ENCODE measurements around the gene TNC. TPM values are rescaled to one million over a fixed set of nuclear protein-coding genes. Genes with fewer than 3 reads are reported as not detected.
A peak's percentile ranks its signal among the peaks of the same experiment; 100 is the strongest.

Gene TNC
- total and polyA plus RNA-seq, 2 of the 4 experiments (the other 2 are of a cell fraction), result 192 to 253 TPM

DNA sequence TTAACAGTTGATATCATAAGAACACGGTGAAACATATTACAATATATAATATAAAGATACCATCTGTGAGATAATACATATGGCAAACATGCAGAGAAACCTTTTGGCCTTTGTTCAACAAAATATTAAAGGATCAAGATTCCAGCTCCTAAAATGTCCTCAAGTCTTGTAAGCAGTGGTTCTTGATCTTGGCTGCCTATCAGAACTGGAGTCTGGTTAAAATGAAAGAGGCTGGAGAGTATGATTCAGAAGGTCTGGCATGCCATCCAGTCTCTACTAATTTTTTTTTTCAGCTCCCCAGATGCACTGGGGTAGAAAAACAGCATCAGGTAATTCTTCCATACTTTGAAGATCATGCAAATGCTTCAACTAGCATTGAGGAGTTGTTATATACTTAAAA lies 83.2 kb downstream of the TNC start:
- CTCF ChIA-PET, result interaction anchor here (1.3 kb wide), 1 partner anchor 11 kb away, joined by 4 read pairs; no protein-coding TSS in a partner anchor
- Histone ChIP-seq H3K18ac (ENCODE audit: low read depth, low read length) (peak overlapping the region; percentile 77), H2BK120ac (ENCODE audit: low read depth, low read length) (peak overlapping the region; percentile 96), H3K36me3 (ENCODE audit: control insufficient read depth, insufficient read depth, low read length) (peaks cover 69% of the 10 kb centered on the region), H2BK20ac (ENCODE audit: low read depth, low read length) (peak overlapping the region; percentile 88; the same call in 1 of the 2 replicates), H4K20me1 (ENCODE audit: insufficient read depth, low read length) (no peaks in the 10 kb centered on the region), H3K23ac (ENCODE audit: low read depth, low read length) (no peak overlapping the region), H3K4me1 (ENCODE audit: control insufficient read depth, insufficient read depth, low read length) (peaks cover 19% of the 10 kb centered on the region), H2AK5ac (ENCODE audit: low read depth, low read length) (peak overlapping the region; percentile 42), H3K4ac (ENCODE audit: low read depth, low read length) (peak overlapping the region; percentile 72), H2AFZ (replicated peaks; ENCODE audit: low read length, poor library complexity) (no peak overlapping the region), H3K27me3 (ENCODE audit: control insufficient read depth, insufficient read depth, low read length) (no peaks in the 10 kb centered on the region), H4K8ac (ENCODE audit: low read depth in 2 of 2, low read length in 2 of 2) (peak overlapping the region in 1 of 2 experiments; percentile 94; a peak in 2 of 4 replicates), H3K4me3 (ENCODE audit: insufficient read depth, low read depth, low read length) (no peak overlapping the region), H3K9me1 (ENCODE audit: insufficient read depth, low read length) (peaks cover 21% of the 10 kb centered on the region), H4K91ac (ENCODE audit: insufficient read depth, low read depth, low read length) (peak overlapping the region; percentile 40; the same call in 1 of the 2 replicates), H2BK5ac (ENCODE audit: low read depth, low read length, poor library complexity, severe bottlenecking) (peak overlapping the region; percentile 77), H3K9me3 (ENCODE audit: control insufficient read depth, insufficient read depth, low read length) (no peaks in the 10 kb centered on the region), H3K14ac (replicated peaks; ENCODE audit: low read depth, low read length) (no peak overlapping the region), H2BK15ac (ENCODE audit: low read depth, low read length) (no peak overlapping the region), H3K27ac (ENCODE audit: insufficient read depth, low read length) (peak overlapping the region; percentile 50; the same call in 1 of the 2 replicates), H3K4me2 (ENCODE audit: low read depth, low read length) (0 out of 2 replicates have a peak overlapping the region, but pooled peaks have one; percentile 6), H4K5ac (ENCODE audit: low read depth, low read length) (no peak overlapping the region), H2AK9ac (replicated peaks; ENCODE audit: low read depth, low read length, poor library complexity) (peak overlapping the region; percentile 57), H3K79me1 (ENCODE audit: low read depth in 1 of 2, low read length in 2 of 2) (0 out of 4 replicates have a peak, but pooled peaks cover 0 to 6% of the 10 kb centered on the region in 2 experiments), H3K9ac (ENCODE audit: low read depth, low read length) (no peak overlapping the region), H3K56ac (ENCODE audit: extremely low read depth, insufficient read depth, low read length) (no peak overlapping the region)
- POLR2A ChIA-PET (ENCODE audit: unreplicated experiment), result interaction anchor here (0.6 kb wide), 1 partner anchor 58 kb away, joined by 7 read pairs; no protein-coding TSS in a partner anchor
- in situ Hi-C loops (cut with MboI; ENCODE audit: low sequenced_read_pairs) (no loop called here), dilution Hi-C loops (cut with HindIII; ENCODE audit: low sequenced_read_pairs, unreplicated experiment) (no loop called here), intact Hi-C loops (cut with micrococcal nuclease) (loop anchor here (5.0 kb wide), 2 partner anchors 172 to 488 kb away; no protein-coding TSS in a partner anchor)
- WGBS, 2 experiments (ENCODE audit: extremely low coverage in 2 of 2, insufficient read length in 1 of 2), result no CpG with 5 or more reads among the region's 1 CpG
- ATAC-seq (ENCODE audit: low read depth), result peak; percentile 52
- DNase-seq, result peak; percentile 90
- no TSS peak for BruUV-seq (replicated peaks)
- TF ChIP-seq MAFK (IDR thresholded peaks at IDR 0.05; ENCODE audit: low read depth, low read length) (no peak), POLR2A (IDR thresholded peaks at IDR 0.05; ENCODE audit: low read depth, low read length) (no peak), BHLHE40 (IDR thresholded peaks at IDR 0.05; ENCODE audit: low read depth, low read length) (no peak), MXI1 (IDR thresholded peaks at IDR 0.05; ENCODE audit: borderline replicate concordance, low read depth, low read length) (no peak), RCOR1 (IDR thresholded peaks at IDR 0.05; ENCODE audit: insufficient replicate concordance, low read length) (no peak), FOS (IDR thresholded peaks at IDR 0.05; ENCODE audit: low read depth, low read length) (no peak), RFX5 (IDR thresholded peaks at IDR 0.05; ENCODE audit: low read depth, low read length) (no peak), NFE2L2 (IDR thresholded peaks at IDR 0.05; ENCODE audit: low read depth, low read length) (no peak), CHD1 (IDR thresholded peaks at IDR 0.05; ENCODE audit: low read depth, low read length) (no peak), MAZ (IDR thresholded peaks at IDR 0.05; ENCODE audit: borderline replicate concordance, low read depth, low read length) (no peak), SMC3 (IDR thresholded peaks at IDR 0.05; ENCODE audit: low read depth, low read length) (no peak), RAD21 (IDR thresholded peaks at IDR 0.05; ENCODE audit: low read length) (no peak), CEBPB (IDR thresholded peaks at IDR 0.05; ENCODE audit: low read depth, low read length) (no peak)
- TF ChIP-seq, protein P1, sequence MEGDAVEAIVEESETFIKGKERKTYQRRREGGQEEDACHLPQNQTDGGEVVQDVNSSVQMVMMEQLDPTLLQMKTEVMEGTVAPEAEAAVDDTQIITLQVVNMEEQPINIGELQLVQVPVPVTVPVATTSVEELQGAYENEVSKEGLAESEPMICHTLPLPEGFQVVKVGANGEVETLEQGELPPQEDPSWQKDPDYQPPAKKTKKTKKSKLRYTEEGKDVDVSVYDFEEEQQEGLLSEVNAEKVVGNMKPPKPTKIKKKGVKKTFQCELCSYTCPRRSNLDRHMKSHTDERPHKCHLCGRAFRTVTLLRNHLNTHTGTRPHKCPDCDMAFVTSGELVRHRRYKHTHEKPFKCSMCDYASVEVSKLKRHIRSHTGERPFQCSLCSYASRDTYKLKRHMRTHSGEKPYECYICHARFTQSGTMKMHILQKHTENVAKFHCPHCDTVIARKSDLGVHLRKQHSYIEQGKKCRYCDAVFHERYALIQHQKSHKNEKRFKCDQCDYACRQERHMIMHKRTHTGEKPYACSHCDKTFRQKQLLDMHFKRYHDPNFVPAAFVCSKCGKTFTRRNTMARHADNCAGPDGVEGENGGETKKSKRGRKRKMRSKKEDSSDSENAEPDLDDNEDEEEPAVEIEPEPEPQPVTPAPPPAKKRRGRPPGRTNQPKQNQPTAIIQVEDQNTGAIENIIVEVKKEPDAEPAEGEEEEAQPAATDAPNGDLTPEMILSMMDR (conservative IDR thresholded peaks at IDR 0.05; ENCODE audit: low read depth, low read length), result no peak
- TF ChIP-seq, protein P2, sequence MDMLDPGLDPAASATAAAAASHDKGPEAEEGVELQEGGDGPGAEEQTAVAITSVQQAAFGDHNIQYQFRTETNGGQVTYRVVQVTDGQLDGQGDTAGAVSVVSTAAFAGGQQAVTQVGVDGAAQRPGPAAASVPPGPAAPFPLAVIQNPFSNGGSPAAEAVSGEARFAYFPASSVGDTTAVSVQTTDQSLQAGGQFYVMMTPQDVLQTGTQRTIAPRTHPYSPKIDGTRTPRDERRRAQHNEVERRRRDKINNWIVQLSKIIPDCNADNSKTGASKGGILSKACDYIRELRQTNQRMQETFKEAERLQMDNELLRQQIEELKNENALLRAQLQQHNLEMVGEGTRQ (IDR thresholded peaks at IDR 0.05; ENCODE audit: low read depth, low read length), result no peak
- TF ChIP-seq, protein P3, sequence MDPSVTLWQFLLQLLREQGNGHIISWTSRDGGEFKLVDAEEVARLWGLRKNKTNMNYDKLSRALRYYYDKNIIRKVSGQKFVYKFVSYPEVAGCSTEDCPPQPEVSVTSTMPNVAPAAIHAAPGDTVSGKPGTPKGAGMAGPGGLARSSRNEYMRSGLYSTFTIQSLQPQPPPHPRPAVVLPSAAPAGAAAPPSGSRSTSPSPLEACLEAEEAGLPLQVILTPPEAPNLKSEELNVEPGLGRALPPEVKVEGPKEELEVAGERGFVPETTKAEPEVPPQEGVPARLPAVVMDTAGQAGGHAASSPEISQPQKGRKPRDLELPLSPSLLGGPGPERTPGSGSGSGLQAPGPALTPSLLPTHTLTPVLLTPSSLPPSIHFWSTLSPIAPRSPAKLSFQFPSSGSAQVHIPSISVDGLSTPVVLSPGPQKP (IDR thresholded peaks at IDR 0.05; ENCODE audit: borderline replicate concordance, low read depth, low read length), result no peak

Data from IMR-90 (cell line).